CD4-positive, alpha-beta T cell treated with Interleukin-4 for 4 hours (primary cell): ENCODE data around the gene WNT7B.

Source experiments
- DNase-seq: peaks from one replicate; pipeline ENCODE4 v3.0.0-alpha.2; 2020

The WNT7B gene

DNA sequence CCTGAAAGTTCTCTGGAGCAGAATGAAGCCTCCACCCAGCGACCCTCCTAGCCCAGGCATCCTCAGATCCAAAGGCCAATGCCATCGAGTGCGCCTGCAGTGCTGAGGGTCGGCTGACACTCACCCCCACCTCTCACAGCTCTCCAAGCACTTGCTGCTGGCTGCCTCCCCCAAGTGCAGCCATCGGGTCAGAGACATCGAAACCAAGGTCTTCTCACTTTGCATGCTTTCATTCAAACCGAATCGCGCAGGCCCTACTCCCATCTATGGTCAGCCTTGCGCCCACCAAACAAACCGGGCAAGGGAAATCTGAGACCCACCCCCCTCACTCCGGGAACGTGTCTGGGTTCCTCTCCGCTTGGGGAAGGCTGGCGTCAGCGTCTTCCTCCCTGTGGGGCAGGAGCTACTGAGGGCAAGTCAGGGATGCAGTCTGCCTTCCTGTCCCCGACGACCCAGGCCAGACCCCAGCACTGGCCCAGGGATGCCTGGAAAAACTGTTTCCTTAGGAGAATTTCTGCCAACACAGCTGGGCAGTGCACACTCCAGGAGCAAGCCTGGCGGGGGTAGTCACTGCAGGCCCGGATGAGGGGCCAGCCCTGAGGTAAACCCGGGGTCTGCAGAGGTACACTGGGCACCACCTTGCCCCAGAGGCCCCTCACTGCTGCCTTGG lies 7.0 kb downstream of the WNT7B start:
- DNase-seq, result no peak

DNA sequence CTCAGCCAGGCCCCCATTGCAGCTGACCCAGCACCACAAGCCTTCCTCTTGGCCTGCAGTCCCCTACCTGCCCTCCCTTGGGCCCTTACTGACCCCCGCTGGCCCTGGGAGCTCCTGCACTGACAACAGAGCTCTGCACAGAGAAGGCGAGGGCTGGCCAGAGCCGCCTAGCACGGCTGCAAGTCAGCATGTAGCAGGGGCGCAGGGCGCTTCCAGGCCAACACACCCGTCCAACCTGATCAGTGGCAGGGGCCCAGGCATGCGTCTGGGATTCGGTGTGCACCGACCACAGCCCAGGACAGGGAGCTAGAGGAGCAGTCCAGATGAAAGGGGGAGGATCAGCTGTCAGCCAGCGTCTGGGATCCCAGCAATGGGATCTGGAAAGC lies 7.6 kb downstream of the WNT7B start:
- DNase-seq, result no peak

DNA sequence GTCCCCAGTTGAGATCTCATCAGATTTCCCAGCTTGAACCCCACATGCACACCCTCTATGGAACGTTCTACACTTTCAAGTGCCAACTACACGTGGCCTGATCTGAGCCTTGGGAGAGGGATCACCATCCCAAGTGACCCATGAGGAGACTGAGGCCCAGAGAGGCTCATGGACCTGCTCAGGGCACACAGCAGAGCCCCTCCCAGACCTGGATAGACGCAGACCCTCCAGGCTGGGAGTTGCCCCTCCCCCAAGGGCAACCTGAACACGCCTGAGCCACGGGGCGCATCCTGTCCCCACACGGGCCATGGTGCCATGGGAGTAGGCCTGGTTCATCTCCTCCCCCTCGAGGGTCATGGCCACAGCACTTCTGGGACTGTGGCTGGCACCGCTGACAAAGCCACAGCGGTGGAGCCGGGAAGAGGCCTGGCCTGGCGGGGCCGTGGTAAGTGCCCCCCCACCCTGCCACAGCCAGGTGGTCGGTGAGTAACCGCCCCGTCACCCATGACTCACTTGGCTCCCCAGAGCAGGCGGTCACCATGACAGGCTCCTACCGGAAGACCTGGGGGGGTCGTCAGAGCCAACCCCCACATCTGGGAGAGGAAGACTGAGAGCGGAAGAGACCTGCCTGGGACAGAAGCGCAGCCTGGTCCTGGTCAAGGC lies 8.1 kb downstream of the WNT7B start:
- no peak for DNase-seq

DNA sequence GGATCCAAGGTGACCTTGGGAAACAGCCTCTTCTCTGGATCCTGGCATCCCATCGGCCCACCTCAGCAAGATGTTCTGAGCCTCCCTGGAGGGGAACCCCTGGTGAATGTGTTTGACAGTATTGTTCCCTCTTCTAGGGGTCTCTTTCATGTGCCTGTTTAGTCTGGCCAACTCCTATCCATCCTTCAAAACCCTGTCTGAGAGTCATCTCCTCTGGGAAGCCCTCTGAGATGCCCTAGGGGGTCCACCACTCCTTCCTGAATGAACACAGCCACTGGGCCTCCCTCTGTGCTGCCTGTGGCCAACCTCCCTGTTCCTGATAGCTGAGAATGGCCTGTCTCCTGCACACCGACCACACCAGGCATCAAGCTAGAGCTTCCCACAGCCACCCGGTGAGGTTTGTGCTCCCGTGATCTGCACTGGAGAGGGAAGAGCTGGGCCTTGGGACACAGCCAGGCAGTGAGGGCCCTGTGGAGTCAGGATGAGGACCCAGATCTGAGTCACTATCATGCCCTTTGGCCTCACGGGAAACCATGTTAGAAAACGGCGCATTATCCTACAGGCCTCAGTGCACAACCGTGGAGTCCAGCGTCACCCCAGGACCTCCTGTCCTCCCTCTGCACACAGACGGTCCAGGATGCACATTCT lies 8.8 kb downstream of the WNT7B start:
- no peak for DNase-seq

DNA sequence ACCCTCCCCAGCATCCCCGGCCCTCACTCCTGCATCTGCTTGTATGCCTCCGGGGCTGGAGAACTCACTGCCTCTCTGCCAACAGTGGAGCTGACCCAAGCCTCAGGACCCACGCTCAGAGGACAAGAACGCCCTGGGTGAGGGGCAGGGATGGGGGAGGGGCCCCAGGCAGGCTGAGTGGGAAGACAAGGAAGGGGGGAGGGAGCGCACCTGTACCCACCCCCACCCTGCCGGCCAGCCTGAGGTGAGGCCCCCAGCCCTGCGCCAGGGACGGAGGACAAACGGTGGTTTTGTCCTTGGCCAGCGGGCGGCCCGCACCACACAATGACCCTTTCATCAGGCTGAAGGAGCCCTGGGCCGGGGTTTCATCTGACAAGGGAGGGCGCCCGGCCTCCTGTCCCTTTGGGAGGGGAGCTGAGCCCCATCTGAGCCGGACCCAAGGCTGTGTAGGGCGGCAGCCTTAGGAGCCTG lies 10.0 kb downstream of the WNT7B start:
- no peak for DNase-seq

DNA sequence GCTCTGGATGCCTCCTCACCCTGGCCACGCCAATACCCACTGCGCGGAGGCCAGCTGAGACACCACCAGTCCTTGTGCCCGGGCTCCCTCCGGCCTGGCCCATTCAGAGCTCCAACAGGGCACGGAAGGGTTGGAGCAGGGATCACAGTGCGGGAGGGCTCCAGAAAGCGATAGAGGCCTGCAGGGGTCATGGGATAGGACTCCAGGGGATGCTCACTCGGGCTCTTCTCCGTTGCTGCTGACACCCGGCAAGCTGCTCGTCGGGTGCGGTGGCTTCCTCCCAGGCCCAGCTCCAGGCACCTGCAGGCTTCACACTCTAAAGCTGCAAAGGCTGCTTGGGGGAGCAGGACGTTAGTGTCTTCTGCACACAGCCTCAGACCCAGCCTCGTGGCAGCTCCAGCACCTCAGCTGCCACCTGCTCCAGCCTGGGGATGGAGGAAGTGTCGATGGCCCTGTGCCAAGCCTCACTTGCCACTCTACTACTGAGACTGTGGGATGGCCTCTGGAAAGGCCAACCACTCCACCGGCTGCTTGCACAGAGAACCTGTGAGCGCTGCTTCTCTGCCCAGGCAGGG lies 10.6 kb downstream of the WNT7B start:
- no peak for DNase-seq

DNA sequence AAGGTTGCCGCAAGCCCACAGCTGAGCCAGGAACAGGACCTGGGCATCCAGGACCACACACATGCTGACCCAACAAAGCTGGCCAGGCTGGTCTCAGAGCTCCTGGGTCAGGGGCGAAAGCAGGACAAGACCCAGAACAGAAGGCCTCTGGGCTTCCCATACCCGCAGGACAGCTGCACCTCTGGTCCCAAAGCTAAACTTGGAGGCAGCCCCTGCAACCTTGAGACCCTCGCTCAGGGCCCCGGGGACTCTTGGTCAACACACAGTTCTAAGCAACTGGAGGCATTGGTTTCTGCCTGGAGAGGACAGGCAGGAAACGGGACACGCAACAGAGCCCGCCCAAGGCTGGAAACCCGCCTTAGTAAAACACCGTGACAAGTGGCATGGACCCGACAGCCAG lies 11.4 kb downstream of the WNT7B start:
- DNase-seq, result no peak

DNA sequence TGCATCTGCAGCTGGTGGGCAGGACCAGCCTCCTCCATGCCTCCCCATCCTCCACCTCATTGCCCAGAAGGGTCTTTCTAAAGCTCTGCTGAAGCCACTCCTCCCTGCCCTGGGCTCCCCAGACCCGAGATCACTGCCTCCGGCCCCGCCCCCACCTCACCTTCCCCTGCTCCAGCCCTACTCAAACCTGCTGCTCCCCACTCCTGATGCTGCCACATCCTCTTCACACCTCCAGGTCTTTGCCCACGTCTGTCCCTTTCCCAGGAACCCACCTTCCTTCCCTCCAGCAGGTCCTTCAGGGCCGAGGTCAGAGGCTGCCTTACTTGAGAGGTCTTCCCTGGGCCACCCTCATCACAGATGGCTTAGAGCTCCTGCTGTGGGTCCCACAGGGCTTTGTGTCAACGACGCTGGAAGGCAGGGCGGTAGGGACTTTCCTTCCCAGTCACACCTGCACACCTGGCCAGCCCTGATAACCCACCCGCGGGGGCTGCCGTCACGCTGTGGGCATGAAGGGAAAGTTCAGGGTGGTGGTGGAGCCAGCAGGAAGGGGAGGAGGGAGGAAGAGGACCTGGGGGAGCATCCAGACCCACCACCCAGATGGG lies 11.9 kb downstream of the WNT7B start:
- DNase-seq, result no peak

DNA sequence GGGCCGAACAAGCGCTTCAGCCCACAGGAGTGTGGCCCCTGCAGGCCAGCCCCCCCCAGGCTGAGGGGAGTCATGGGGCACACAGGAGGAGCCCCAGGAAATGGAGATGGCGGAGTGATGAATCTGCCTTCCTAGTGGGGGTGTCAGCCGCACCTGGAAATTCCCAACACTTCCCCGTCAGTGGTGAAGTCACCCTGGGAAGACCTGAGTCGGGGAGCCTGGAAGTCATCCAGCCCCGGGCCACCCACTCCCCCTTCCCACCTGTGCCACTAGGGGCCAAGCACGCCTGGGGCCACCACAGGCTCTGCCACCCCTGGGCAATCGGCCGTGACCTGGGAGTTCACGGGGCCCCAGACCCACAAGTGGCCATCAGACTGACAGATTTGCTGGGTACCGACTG lies 12.6 kb downstream of the WNT7B start:
- DNase-seq, result no peak

DNA sequence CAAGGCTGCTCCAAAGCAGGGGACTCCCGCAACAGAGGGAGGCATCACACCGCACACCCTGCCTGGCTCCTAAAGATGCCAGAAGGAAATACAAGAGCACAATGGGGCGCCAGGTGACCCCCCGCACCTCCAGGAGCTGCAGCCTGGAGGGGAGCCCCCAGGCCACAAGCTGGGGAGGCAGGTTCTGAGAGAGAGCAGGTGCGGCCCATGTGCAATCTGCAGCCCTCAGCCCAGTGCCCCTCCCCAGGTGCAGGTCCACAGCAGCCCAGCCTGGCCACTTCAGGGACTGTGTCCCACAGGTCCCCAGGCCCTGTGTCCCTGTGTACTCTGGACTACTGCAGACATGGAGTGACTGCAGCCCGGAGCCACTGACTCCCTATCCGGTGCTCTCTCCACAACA lies 13.1 kb downstream of the WNT7B start:
- no peak for DNase-seq

DNA sequence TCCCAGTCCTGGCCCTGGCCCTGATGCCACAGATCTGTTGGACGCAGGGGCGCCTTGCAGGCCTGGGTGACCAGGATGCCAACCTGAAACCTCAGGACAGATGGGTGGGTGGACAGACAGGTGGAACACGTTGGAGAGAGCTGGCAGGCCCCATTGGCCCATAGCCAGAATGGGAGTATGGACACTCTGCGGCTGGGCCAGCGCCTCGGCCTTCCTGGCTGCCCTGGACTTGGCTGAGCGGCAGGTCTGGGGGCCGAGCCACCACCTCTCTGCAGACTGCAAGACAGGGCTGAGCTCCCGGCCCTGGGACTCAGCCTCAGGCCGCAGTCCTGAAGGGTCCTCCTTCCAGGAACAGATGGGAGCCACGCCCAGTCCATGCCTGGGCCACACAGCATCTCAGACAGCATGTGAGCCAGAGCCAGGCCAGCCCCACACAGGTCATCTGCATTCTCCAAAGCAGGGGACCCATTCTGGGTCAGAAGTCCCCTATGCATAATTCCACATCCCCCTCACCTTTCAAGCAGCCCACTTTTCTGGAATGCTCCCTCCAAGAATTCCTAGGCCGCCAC lies 14.1 kb downstream of the WNT7B start:
- DNase-seq, result no peak

DNA sequence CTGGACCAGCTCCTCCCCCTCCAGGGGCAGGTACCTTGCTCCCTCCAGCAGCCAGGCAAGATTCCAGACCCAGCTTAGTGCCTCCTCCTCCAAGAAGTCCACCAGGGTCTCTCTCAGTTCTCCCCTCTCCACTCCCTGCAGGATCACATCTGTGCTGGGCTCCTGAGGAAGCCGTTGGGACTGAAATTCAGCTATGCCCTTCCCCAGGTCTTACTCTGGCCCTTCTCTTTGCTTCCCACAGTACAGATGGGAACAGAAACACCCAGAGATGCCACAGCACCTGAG lies 14.6 kb downstream of the WNT7B start:
- no peak for DNase-seq

DNA sequence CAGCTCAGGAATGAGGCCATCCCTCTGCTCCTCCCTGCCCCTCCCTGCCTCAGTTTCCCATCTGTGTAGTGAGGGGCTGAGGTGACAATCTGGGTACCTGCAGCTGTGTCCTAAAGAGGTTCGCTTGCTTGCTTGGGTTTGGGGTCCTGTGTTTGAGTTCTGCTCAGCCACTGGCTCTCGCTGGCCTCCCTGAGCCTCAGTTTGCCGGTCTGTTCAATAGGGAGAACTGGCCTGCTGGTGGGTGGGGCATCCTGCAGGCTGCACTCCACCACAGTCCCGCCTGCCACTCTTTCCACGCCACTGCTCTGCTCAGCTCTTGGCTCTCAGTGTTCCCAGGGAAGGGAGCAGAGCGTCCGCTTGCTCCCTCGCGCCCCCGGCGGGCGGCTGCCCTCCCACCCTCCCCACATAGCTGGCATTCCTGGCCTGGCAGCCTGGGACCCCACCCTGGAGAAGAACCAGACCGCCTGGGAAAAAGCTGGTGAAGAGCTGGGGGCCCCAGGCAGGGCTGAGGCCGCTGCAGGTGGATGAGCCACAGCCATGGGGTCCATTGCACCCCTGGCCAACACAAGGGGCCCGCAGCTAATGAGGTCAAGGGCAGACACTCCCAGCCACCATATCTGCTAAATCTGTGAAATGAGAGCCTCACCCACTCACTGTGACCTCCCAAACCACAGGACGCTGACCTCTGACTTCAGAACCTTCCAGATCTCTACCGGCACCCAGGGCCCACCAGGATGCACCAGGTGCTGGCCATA lies 15.1 kb downstream of the WNT7B start:
- DNase-seq, result no peak

DNA sequence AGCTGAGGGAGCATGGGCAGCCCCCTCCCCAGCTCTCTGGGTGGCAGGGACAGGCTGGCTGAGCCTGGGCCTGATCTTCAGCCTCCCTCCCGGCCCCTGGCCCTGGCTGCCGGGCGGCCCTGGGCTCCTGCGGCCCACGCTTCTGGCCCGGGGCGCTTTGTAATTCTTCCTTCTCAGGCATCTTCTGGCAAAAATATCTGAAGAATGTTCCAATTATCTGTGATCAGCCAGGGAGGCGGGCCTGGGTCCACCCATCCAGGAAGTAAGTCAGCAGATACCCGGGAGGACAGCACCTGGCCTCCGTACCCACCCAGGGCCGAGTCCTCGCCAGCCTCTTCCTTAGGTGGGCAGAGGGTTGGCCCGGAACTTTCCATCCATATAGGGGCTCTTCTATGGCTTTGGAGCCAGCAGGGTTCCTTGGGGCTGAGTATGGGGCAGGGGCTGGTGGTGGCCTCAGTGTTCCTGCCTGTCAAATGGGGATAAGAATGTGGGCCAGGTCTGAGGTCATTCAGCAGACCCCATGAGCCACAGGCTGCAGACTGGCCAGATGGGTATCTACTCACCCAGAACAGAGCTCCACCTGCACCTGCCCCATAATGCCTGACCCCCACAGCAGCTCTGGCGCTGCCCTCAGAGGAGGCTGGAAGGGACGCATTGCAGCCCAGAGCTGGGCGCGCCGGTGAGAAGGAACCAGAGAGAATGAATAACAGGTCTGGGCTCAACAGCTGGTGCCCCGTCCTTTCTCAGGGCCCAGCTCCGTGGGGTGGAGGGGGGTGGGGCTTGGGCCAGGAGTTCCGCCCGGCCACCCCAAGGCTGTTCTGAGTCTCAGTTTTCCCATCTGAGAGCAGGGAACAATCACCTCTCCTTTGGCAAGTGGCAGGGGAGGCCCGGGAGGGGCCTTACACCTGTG lies 16.2 kb downstream of the WNT7B start:
- DNase-seq, result no peak

DNA sequence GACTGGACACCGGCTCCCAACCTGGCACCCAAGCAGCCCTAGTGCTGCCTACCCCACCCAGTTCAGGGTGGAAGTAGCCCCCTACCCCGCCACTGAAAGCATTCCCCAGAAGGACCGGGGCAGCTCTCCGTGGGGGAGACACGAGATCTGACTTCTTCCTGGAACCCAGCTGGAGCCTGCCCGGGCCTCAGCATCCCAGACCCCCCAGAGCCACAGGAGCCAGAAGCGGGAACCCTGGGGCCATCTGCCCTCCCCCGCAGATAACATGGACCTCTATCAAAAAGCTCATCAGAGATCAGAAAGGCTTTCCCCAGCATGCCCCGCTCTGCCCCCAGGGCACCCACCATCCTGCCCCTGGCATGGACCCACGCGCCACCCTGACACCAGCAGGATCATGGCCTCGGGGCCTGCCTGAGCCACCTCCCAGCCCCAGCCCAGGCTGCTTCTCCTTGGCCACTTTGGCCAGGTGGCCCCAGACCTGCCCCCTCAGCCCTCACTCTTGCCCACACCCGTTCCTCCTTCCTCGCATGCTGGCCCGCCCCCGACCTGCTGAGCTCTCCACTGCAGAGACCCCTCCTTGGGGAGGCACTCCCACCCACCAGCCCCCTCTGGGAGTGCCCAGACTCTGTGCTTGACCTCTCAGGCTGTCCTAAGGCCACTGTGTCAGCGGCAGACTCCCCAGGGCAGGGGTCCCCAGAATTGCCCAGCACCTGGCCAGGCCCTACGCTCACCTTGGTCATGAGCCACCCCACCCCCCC lies 17.1 kb downstream of the WNT7B start:
- DNase-seq, result no peak

DNA sequence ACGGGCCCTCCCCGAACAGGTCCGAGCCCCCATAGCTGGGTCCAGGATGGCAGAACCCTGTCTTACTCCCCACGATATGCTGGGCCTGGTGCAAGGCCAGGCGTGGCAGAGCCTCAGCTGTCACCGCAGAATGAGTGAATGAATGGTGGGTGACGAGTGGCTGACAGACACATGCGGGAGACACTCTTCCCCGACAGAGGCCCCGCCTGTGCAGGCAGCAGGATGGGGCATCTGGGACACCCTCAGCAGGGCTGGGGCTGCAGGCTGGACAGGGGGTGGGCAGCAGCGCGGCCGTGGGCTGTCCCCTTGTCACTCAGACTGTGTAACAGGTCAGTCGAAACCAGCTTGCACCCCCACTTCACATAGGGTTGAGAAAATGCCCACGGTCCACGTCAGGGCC lies 18.0 kb downstream of the WNT7B start:
- DNase-seq, result no peak

DNA sequence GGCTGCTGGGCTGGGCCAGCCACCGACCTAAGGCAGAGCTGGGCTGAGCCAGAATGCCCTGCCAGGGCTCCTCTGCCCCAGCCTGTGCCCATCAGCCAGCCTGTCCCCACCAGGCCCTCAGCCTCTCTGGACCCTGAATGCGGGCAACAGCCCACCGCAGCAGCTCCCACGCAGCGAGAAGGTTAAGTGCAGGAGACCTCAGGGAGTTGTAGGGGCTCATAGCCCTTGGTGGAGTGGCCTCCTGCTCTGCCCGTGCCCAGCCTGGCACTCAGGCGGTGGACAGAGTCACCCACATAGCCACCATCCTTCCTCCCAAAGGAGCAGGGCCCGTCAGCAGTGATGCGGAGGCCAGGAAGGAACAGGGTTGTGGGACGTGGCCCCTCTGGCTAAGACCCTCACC lies 19.1 kb downstream of the WNT7B start:
- DNase-seq, result no peak

DNA sequence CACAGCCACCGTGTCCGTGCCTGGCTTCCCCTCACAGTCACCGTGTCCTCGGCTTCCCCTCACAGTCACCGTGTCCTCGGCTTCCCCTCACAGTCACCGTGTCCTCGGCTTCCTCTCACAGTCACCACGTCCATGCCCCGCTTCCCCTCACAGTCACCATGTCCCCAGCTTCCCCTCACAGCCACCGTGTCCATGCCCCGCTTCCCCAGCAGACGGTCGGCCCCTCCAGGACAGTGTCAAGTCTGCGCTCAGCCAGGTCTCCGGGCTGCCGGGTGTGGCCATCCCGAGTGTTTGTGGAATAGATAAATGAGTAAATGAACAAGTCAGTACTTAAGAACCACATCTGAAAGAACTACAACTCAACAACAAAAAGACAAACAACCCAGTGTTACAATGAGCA lies 23.8 kb downstream of the WNT7B start:
- no peak for DNase-seq

DNA sequence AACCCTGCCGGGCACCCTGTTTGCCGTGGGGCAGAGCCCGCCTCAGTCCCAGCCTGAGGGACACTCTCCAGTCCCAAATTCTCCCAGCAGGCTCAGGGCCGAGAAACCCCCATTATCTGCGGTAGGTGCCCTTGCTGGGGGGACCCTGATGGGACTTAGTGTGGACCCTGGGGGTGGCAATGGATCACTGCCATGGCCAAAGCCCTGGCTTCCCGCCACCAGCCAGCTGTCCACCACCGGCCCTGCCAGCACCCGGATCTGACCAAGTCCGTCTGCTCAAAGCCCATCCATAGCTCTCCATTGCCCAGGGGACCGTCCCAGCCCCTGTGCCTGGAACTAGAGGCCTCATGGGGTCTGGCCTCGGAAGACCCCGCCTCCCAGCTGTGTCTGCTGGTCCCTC lies 24.4 kb downstream of the WNT7B start:
- no peak for DNase-seq

DNA sequence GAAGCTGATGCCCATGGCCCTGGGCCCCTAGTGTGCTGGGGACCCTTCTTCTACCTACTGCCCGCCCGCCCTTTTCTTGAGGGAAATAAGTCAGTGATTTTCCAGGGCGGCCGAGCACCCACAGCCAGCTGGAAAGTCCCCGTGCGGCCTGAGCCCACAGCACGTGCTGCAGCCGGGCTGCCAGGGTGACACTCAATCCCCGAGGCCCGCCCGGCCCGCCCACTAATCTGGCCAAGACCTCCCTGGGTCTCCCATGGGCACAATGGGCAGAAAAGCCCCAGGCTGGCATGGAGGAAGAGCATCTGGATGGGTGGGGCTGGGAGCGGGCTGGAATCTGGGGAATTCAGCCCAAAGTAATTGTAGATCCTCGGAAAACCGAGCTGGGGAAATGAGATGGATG lies 24.8 kb downstream of the WNT7B start:
- DNase-seq, result no peak

DNA sequence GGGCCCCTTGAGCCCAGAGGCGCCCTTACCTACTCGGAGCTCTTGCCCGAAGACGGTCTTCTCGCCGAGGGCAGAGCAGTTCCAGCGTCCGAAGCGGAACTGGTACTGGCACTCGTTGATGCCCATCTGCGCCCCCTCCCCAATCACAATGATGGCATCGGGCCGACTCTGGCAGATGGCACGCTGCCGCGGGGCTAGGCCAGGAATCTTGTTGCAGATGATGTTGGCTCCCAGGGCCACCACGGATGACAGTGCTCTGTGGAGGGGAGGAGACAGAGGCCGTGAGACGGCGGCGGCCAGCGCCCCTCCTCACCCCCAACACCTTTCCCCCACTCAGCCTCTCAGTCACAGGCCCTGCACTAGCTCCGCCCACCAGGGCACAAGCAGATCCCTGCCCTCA lies 27.1 kb downstream of the WNT7B start:
- DNase-seq, result no peak
